Stromal cell of bone marrow (primary cell): ENCODE data around the gene TOR2A.
"Not testable (repeated sequence)": the region's sequence is repeated elsewhere in the genome, so short reads cannot be mapped to it uniquely, and the experiment has no call there.

Experiments
- DNase-seq: peaks from one replicate; pipeline ENCODE4 v3.0.0-alpha.2; 2012; ENCODE audit warnings: low read depth

TOR2A gene

GRCh38 chr9:127768698-127769097 is 33.6 kb upstream of the TOR2A start:
- DNase-seq, result no peak

- DNase-seq, result no peak
These were observed 32.8 kb upstream of the TOR2A start for GRCh38 chr9:127767909-127768331.

GRCh38 chr9:127767410-127767809 is 32.3 kb upstream of the TOR2A start:
- DNase-seq, result no peak

- DNase-seq, result no peak
These were observed 30.3 kb upstream of the TOR2A start for GRCh38 chr9:127765418-127765817.

- DNase-seq, result no peak
These were observed 28.9 kb upstream of the TOR2A start for GRCh38 chr9:127763918-127764384.

- DNase-seq, result no peak
These were observed 27.1 kb upstream of the TOR2A start for GRCh38 chr9:127762111-127762676.

- no peak for DNase-seq
These were observed 26.4 kb upstream of the TOR2A start for GRCh38 chr9:127761491-127761956.

- DNase-seq, result no peak
These were observed 26.0 kb upstream of the TOR2A start for GRCh38 chr9:127761061-127761460.

- no peak for DNase-seq
These were observed 23.7 kb upstream of the TOR2A start for GRCh38 chr9:127758843-127759242.

- DNase-seq, result not testable (repeated sequence)
These were observed 21.7 kb upstream of the TOR2A start for GRCh38 chr9:127756776-127757175.

- DNase-seq, result no peak
These were observed 21.1 kb upstream of the TOR2A start for GRCh38 chr9:127756233-127756632.

GRCh38 chr9:127755061-127756060 is 20.3 kb upstream of the TOR2A start:
- no peak for DNase-seq

GRCh38 chr9:127754099-127755060 is 19.3 kb upstream of the TOR2A start:
- no peak for DNase-seq

GRCh38 chr9:127753622-127754021 is 18.5 kb upstream of the TOR2A start:
- DNase-seq, result no peak

GRCh38 chr9:127753148-127753547 is 18.1 kb upstream of the TOR2A start:
- no peak for DNase-seq

- DNase-seq, result no peak
These were observed 16.4 kb upstream of the TOR2A start for GRCh38 chr9:127751269-127752054.

- no peak for DNase-seq
These were observed 14.1 kb upstream of the TOR2A start for GRCh38 chr9:127749090-127749787.

GRCh38 chr9:127746959-127747569 is 12.0 kb upstream of the TOR2A start:
- no peak for DNase-seq

GRCh38 chr9:127744398-127745110 is 9.5 kb upstream of the TOR2A start:
- DNase-seq, result no peak
